Measurements from ENCODE around the gene GUCY1B1. TPM values are rescaled to one million over a fixed set of nuclear protein-coding genes. Genes with fewer than 3 reads are reported as not detected.

Gene GUCY1B1
- total and polyA plus RNA-seq, 8 donors = 5.3 to 59.8 (median 14.8) TPM; not detected in 1

DNA sequence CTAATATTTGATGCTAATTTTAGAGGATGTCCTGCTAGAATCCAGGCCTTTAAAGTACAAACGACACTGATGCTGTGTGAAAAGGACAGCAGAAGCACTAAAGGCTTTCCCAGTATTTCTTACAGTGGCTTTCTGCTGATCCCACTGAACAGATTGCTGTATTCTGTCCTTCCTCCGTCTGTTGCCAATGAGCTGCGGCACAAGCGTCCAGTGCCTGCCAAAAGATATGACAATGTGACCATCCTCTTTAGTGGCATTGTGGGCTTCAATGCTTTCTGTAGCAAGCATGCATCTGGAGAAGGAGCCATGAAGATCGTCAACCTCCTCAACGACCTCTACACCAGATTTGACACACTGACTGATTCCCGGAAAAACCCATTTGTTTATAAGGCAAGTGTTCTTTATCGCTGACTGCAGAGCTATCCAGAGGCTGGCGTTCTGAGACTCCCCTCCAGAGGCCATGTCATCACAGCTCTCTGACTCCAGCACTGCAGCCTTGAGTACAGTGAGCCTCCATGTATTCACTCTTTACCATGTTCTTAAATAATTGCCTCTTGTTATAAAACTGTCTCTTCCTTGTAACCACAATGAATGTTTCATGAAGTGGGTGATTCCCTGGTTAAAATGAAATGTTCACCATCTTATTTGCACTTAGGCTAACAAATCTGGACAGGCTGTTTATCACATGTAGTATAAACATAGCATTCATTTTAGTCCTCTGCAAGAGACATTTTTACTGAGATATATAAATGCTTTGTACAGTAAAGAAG is 43.6 kb downstream of the GUCY1B1 start:
- H3K4me3 ChIP-seq = no peak overlapping the region
- TF ChIP-seq EP300 (IDR thresholded peaks at IDR 0.05) (no peak), POLR2AphosphoS5 (IDR thresholded peaks at IDR 0.05) (no peak), POLR2A (IDR thresholded peaks at IDR 0.05) (no peak)
- TF ChIP-seq, protein P1, sequence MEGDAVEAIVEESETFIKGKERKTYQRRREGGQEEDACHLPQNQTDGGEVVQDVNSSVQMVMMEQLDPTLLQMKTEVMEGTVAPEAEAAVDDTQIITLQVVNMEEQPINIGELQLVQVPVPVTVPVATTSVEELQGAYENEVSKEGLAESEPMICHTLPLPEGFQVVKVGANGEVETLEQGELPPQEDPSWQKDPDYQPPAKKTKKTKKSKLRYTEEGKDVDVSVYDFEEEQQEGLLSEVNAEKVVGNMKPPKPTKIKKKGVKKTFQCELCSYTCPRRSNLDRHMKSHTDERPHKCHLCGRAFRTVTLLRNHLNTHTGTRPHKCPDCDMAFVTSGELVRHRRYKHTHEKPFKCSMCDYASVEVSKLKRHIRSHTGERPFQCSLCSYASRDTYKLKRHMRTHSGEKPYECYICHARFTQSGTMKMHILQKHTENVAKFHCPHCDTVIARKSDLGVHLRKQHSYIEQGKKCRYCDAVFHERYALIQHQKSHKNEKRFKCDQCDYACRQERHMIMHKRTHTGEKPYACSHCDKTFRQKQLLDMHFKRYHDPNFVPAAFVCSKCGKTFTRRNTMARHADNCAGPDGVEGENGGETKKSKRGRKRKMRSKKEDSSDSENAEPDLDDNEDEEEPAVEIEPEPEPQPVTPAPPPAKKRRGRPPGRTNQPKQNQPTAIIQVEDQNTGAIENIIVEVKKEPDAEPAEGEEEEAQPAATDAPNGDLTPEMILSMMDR (IDR thresholded peaks at IDR 0.05) = no peak
- H3K36me3 ChIP-seq = peaks cover 0 to 12% (median 0%) of the 10 kb centered on the region in 4 donors
- DNase-seq = peak in 1 of 2 donors; percentile 37
- no peaks in the 10 kb centered on the region for H3K27me3 ChIP-seq
- peaks cover 0 to 17% (median 9%) of the 10 kb centered on the region in 4 donors for H3K4me1 ChIP-seq
- intact Hi-C loops (cut with DNase I; ENCODE audit: low total_unique reads) = no loop called here
- H3K9me3 ChIP-seq = no peaks in the 10 kb centered on the region
- WGBS, 5 donors = 64 to 78% (median 77%) methylated on average over 9 of the region's 9 CpGs
- H3K27ac ChIP-seq = peak overlapping the region in 4 of 5 donors; percentile 3 to 60 (median 54)

- H3K9me3 ChIP-seq = no peaks in the 10 kb centered on the region
- TF ChIP-seq POLR2AphosphoS5 (IDR thresholded peaks at IDR 0.05) (no peak), POLR2A (IDR thresholded peaks at IDR 0.05) (no peak), EP300 (IDR thresholded peaks at IDR 0.05) (no peak)
- TF ChIP-seq, protein P1 (IDR thresholded peaks at IDR 0.05) = no peak
- no peaks in the 10 kb centered on the region for H3K27me3 ChIP-seq
- no peak for DNase-seq
- peaks cover 0 to 12% (median 0%) of the 10 kb centered on the region in 4 donors for H3K36me3 ChIP-seq
- intact Hi-C loops (cut with DNase I; ENCODE audit: low total_unique reads) = no loop called here
- peak overlapping the region in 3 of 5 donors; percentile 2 to 42 (median 28) for H3K27ac ChIP-seq
- H3K4me1 ChIP-seq = peaks cover 0 to 17% (median 9%) of the 10 kb centered on the region in 4 donors
- no peak overlapping the region for H3K4me3 ChIP-seq
- WGBS, 5 donors = 75 to 94% (median 87%) methylated on average over 1 of the region's 1 CpG
Measured at GRCh38 chr4:155805016-155805415, 46.2 kb downstream of the GUCY1B1 start.

- H3K9me3 ChIP-seq = no peaks in the 10 kb centered on the region
- no peak overlapping the region for H3K4me3 ChIP-seq
- TF ChIP-seq EP300 (IDR thresholded peaks at IDR 0.05) (no peak), POLR2AphosphoS5 (IDR thresholded peaks at IDR 0.05) (peak in 1 of 3 donors; percentile 65)
- 29 to 56% (median 52%) methylated on average over 1 of the region's 1 CpG for WGBS, 5 donors
- peaks cover 0 to 11% (median 6%) of the 10 kb centered on the region in 4 donors for H3K4me1 ChIP-seq
- H3K27ac ChIP-seq = peak overlapping the region in 2 of 5 donors; percentile 42 to 64
- peak in 1 of 2 donors; percentile 62 for DNase-seq
- intact Hi-C loops (cut with DNase I; ENCODE audit: low total_unique reads) = no loop called here
- H3K36me3 ChIP-seq = peaks cover 0 to 12% (median 0%) of the 10 kb centered on the region in 4 donors
- no peaks in the 10 kb centered on the region for H3K27me3 ChIP-seq
Measured at GRCh38 chr4:155807021-155807420, 48.2 kb downstream of the GUCY1B1 start.

DNA sequence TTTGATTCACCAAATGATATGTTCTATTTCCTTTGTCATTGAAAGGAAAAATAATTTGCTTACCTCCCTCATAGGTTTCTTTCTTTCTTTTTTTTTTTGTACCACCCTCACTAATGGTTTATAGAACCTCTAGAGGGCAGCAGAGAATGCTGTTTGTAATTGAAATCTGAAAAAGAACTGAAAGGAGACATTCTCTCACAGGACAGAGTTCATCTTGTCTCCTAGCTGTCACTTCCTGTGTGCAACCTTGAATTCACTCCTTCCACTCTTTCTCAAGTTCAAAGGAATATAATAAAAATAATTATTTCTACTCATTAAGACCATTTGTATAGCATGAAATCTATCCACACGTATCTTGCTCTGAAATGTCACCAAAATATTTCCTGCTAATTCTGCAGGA is 51.0 kb downstream of the GUCY1B1 start:
- Histone ChIP-seq H3K4me1 (peaks cover 0 to 8% (median 0%) of the 10 kb centered on the region in 4 donors), H3K9me3 (no peaks in the 10 kb centered on the region), H3K27me3 (no peaks in the 10 kb centered on the region), H3K27ac (no peak overlapping the region), H3K4me3 (no peak overlapping the region), H3K36me3 (no peaks in the 10 kb centered on the region)
- no peak for TF ChIP-seq EP300 (IDR thresholded peaks at IDR 0.05)
- TF ChIP-seq POLR2AphosphoS5 (IDR thresholded peaks at IDR 0.05) = no peak
- TF ChIP-seq POLR2A (IDR thresholded peaks at IDR 0.05) = no peak
- TF ChIP-seq, protein P1 (IDR thresholded peaks at IDR 0.05) = peak in 5 of 7 experiments; percentile 35 to 58 (median 53)
- intact Hi-C loops (cut with DNase I; ENCODE audit: low total_unique reads) = loop anchor here (5.0 kb wide), 1 partner anchor 137 kb away; no protein-coding TSS in a partner anchor
- DNase-seq = peak in 1 of 2 donors; percentile 85
- whole genome bisulfite sequencing, 5 donors = 70 to 85% (median 79%) methylated on average over 1 of the region's 1 CpG
